Lower leg skin (tissue), 4 donors: ENCODE results near the gene KHDRBS2. TPM values are rescaled to one million over a fixed set of nuclear protein-coding genes. Genes with fewer than 3 reads are reported as not detected.

ENCODE experiments used
- DNase-seq, 2 donors: peaks; one replicate each; pipeline ENCODE4 v3.0.0-alpha.2; 2019; ENCODE audit warnings: low spot score in 2 of 2
- H3K4me3 ChIP-seq: fragments of 200-600 bp; sonication (generic); 2 replicates; pipeline ENCODE4 v1.5.1; 2017; ENCODE audit warnings: mild to moderate bottlenecking, low read depth; ENCODE audit not compliant: poor library complexity, severe bottlenecking
- CTCF ChIP-seq, 3 donors: fragments of 450-650 bp; IDR thresholded peaks; one replicate each; pipeline ENCODE4 v1.5.1; 2016; ENCODE audit warnings: antibody characterized with exemption in 3 of 3, mild to moderate bottlenecking in 3 of 3, moderate library complexity in 2 of 3
- POLR2A ChIP-seq, 2 donors: fragments of 450-650 bp; IDR thresholded peaks; one replicate each; pipeline ENCODE4 v1.6.1; 2016 to 2017; ENCODE audit warnings: antibody characterized with exemption in 2 of 2, mild to moderate bottlenecking in 1 of 2, moderate library complexity in 1 of 2
- WGBS, 2 donors: methylation state at CpG; one replicate each; pipeline ENCODE4 v1.1.5; 2018; 5-methylcytosine and 5-hydroxymethylcytosine counted together
- intact Hi-C: fragments of 100-400 bp; cut with DNase I; formaldehyde crosslinking; loops from one replicate; pipeline ENCODE4 v1.15.0; 2023; ENCODE audit warnings: low total_unique reads
- total RNA-seq, 4 donors: library from RNA; depleted of rRNA; stranded (reverse); fragments of >200 nt; gene quantifications; one replicate each; pipeline ENCODE4 v1.1.0, GENCODE V29; 2016

The KHDRBS2 gene
- total RNA-seq, 4 donors from 2014 or later = 0.19 TPM; not detected in 3

GRCh38 chr6:62236784-62237183, 49.2 kb downstream of the KHDRBS2 start:
- WGBS, 2 donors = 85 to 90% methylated on average over 5 of the region's 5 CpGs
- intact Hi-C loops = no loop called here
- DNase-seq = no peak
- TF ChIP-seq POLR2A (IDR thresholded peaks at IDR 0.05) = no peak
- no peak for TF ChIP-seq CTCF (IDR thresholded peaks at IDR 0.05)
- H3K4me3 ChIP-seq = no peak overlapping the region

- 86 to 94% methylated on average over 5 of the region's 6 CpGs for whole genome bisulfite sequencing, 2 donors
Measured at GRCh38 chr6:62229231-62229630, 56.8 kb downstream of the KHDRBS2 start.

GRCh38 chr6:62217866-62218265, 68.2 kb downstream of the KHDRBS2 start:
- no peak for TF ChIP-seq POLR2A (IDR thresholded peaks at IDR 0.05)
- no peak for TF ChIP-seq CTCF (IDR thresholded peaks at IDR 0.05)
- H3K4me3 ChIP-seq = no peak overlapping the region
- intact Hi-C loops = no loop called here
- DNase-seq = no peak
- WGBS, 2 donors = 72 to 77% methylated on average over 4 of the region's 4 CpGs

More at GRCh38 chr6:62229231-62229630, 56.8 kb downstream of the KHDRBS2 start:
- DNase-seq = no peak
- intact Hi-C loops = no loop called here
- H3K4me3 ChIP-seq = no peak overlapping the region
- TF ChIP-seq CTCF (IDR thresholded peaks at IDR 0.05) (no peak), POLR2A (IDR thresholded peaks at IDR 0.05) (no peak)

- WGBS, 2 donors = 42 to 44% methylated on average over 1 of the region's 1 CpG
- TF ChIP-seq CTCF (IDR thresholded peaks at IDR 0.05) (no peak), POLR2A (IDR thresholded peaks at IDR 0.05) (no peak)
- no peak for DNase-seq
- intact Hi-C loops = no loop called here
- H3K4me3 ChIP-seq = no peak overlapping the region
Measured at GRCh38 chr6:62202078-62202477, 83.9 kb downstream of the KHDRBS2 start.

GRCh38 chr6:62192593-62192992, 93.4 kb downstream of the KHDRBS2 start:
- H3K4me3 ChIP-seq = no peak overlapping the region
- DNase-seq = no peak
- TF ChIP-seq CTCF (IDR thresholded peaks at IDR 0.05) (no peak), POLR2A (IDR thresholded peaks at IDR 0.05) (no peak)
- WGBS, 2 donors = 79 to 87% methylated on average over 1 of the region's 1 CpG
- intact Hi-C loops = no loop called here

GRCh38 chr6:62175195-62175594, 110.8 kb downstream of the KHDRBS2 start:
- intact Hi-C loops = no loop called here
- DNase-seq = no peak
- H3K4me3 ChIP-seq = no peak overlapping the region
- TF ChIP-seq CTCF (IDR thresholded peaks at IDR 0.05) (no peak), POLR2A (IDR thresholded peaks at IDR 0.05) (no peak)
- 46 to 50% methylated on average over 1 of the region's 1 CpG for WGBS, 2 donors
